CD4-positive, alpha-beta T cell treated with Interleukin-1 beta for 1 hour (primary cell): ENCODE measurements around the gene NUP210.
"Not testable (repeated sequence)": the region's sequence is repeated elsewhere in the genome, so short reads cannot be mapped to it uniquely, and the experiment has no call there.

Experiments used
- DNase-seq, 2 donors: peaks; one replicate each; pipeline ENCODE4 v3.0.0-alpha.2; 2020 to 2022

Gene NUP210

DNA sequence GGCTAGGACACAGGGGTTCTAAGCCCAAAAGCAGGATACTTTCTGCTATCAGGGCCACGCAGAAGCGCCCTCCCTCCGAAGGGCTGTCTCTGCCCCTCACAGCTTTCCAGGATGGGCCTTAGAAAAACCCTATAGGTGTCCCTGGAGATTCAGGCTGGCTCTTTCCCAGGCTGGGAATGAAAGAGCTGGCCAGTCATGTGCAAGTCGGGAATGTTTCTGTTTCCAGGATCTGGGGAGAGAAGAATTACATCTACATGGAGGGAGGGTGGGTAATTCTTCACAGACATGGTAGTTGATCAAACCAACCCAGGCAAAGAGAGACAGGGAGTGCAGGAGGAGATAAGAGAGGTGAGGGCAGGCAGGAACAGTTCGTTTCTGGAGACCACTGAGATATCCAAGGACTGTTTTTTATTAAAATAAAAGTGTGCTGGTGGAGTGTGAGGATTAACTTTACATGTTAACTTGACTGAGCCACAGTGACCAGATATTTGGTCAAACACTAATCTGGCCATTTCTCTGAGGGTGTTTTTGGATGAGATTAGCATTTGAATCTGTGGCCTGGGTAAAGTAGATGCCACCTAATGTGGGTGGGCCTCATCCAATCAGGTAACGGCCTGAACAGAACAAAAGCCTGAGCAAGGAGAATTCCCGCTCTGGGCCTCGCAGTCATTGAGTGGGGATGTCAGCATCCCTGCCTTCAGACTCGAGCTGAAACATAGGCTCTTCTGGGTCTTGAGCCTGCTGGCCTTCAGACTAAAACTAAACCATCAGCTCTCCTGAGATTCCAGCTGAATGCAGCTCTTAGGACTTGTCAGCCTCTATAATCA, 15.3 kb downstream of the NUP210 start:
- DNase-seq: no peak

DNA sequence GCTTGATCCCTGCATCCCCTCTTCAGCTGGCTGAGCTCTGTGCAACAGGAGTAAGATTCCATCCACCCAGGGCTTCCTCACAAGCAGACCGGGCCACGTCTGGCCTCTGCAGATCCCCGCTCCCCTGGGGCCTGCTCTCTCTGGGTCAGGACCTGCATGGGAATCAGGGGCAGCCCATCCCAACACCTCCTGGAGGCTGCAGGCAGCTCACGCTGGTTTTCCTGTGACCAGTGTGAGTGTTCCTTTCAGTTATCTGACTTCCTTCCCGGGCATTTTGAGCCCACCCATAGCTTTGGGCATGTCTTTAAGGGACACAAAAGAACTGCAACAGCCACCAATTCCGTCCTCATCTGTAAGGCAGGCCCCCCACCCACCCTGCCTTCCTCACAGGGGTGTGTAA, 16.3 kb downstream of the NUP210 start:
- DNase-seq: no peak

DNA sequence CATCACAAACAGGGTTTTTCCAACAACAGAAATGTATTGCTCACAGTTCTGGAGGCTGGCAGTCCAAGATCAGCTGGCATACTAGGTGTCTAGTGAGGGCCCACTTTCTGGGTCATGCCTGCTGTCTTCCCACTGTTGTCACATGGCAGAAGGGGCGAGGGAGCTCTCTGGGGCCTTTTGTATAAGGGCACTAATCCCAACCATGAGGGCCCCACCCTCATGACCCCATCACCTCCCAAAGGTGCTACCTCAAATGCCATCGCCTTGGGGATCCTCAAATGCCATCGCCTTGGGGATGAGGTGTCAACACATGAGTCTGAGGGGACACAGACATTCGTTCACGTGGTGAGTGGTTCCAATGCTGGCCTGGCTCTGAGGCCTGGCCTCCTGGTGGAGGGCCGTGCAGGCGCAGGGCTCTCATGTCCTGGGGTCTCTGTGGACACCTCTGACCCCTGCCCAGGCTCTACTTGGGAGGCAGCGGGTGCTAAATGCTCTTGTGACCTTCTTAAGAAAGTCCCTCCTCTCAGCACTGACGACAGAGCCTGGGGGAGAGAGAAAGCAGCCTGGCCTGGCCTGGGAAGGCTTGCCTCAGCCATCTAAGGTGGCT, 16.8 kb downstream of the NUP210 start:
- no peak for DNase-seq

- DNase-seq: no peak
These were observed 19.0 kb downstream of the NUP210 start for GRCh38 chr3:13401149-13401548.

GRCh38 chr3:13400114-13400673, 19.9 kb downstream of the NUP210 start:
- no peak for DNase-seq

DNA sequence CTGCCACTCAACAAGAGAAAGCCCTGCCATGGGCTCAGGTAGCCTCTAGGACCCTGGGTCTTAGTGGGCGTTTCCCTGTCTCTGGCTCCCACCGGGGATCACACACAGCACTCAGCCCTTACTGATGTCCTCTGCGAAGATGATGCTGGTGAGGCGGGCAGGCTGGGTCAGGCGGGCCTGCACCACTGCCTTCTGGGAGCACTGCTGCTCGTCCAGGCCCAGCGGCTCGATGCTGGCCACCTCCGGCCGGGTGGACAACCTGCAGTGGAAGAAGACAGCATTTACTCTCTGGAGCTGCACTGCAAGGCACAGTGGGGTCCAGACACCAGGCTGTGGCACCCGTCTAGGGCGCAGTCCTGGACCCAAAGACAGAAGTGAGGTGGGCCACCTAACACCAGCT, 20.5 kb downstream of the NUP210 start:
- DNase-seq: no peak

GRCh38 chr3:13397316-13397715, 22.8 kb downstream of the NUP210 start:
- DNase-seq: no peak

DNA sequence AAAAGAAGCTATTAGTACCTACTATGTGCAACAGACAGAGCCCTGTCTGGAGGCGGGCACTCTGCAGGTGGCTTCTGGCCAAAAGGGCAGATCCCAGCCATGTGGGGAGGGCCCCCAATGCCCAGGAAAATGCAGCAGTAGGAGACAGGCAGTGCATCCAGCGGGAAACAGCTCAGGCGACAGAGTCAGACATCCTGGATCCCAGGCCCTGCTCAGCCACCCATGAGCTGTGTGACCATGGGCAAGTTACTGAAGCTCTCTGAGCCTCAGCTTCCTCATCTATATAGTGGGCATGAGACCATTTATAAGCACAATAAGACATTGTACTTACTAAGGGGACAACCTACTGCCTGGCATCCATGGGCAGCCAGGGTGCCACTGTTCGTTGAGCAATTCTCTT, 25.8 kb downstream of the NUP210 start:
- DNase-seq: no peak

DNA sequence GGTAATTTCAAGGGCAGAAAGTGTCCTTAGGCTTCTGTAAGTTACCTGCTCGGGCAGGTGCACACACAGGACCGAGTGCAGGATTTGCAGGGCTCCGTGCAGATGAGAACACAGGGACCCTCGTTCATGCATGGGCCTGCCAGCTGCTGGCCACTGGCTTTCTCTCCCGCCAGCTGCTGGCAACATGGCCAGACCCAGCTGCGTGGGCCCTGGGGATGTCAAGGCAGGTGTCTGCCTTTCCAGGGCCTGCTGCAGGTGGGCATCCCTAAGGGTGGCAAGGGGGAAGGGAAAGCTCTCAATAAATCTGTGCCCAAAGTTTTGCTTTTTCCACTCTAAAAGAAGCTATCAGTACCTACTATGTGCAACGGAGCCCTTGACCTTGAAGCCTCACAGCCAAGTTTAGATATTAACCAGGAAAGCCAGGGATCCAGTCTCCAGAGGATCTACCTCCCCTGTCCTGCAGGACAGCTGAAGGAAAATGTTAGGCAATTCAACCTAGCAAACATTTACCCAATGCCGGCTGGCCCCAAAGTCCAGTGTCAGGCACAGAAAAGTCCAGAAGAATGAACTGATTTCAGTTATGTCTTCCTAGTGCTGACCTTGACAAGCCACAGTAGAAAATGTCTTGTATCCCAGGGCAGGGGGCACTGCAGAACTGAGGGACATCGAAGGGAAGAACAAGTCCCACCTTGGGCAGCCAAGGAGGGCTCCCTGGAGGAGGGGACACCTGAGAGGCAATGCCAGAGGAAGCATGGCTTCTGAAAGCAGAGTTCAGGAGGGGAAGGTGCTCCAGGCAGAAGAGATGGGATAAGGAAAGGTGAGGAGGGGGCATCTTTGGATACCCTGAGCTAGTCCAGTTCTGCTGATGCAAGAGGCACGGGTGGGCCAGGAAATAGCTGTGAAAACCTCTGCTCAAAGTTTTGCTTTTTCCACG, 26.4 kb downstream of the NUP210 start:
- no peak for DNase-seq

GRCh38 chr3:13391308-13391707, 28.8 kb downstream of the NUP210 start:
- DNase-seq: peak; percentile 8 to 37

- DNase-seq: no peak
These were observed 30.7 kb downstream of the NUP210 start for GRCh38 chr3:13389378-13389777.

DNA sequence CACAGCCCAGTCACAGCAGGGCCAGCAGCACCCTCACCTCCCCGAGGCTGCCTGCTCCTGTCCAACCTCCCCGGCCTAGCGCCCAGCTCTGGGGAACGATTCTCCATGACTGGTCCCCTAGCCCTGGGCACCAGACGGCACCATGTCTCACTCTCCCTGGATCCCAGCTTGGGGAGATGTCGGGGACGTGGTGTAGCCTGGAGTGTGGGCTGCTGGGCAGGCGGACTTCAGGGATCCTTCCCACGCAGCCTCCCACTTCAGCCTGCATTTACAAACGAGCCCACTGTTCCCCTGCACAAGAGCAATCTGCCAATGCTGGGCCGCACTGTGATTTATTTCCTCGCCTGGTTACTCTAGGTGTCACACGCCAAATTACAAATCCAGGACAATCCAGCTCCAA, 31.3 kb downstream of the NUP210 start:
- no peak for DNase-seq

GRCh38 chr3:13385373-13385965, 34.7 kb downstream of the NUP210 start:
- no peak for DNase-seq

- no peak for DNase-seq
These were observed 39.2 kb downstream of the NUP210 start for GRCh38 chr3:13380971-13381370.

GRCh38 chr3:13379201-13379830, 40.8 kb downstream of the NUP210 start:
- DNase-seq: no peak

- no peak for DNase-seq
These were observed 42.0 kb downstream of the NUP210 start for GRCh38 chr3:13378155-13378554.

DNA sequence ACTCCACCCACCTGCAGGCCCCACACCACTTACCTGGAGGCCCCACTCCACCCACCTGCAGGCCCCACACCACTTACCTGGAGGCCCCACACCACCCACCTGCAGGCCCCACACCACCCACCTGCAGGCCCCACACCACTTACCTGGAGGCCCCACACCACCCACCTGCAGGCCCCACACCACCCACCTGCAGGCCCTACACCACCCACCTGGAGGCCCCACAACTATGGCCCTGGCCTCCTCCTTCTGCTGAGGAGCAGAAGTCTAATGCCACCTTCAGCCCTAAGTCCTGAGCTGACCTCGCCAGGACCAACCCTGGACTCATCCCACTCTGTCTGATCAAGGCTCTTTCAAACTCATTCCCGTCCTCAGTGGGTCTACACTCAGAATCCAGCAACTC, 42.4 kb downstream of the NUP210 start:
- not testable (repeated sequence) for DNase-seq

- DNase-seq: no peak
These were observed 43.1 kb downstream of the NUP210 start for GRCh38 chr3:13377021-13377420.

DNA sequence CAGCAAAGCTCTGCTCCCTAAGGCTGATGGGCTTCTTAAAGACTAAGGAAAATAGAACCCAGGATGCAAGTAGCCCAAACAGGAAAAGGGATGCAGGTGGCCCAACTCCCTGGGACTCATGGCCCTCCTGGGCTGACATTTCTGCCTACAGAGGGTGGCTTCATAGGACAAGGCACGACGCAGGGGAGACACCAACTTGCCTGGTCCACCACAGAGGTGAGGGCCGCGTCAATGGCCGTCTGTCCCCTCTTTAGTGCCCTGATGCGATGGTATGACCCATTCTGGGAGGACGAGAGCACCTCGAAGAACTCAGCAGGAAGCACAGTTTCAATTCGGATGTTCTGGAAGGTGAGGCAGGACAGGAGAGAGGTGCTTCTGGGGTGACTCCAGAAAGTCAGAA, 44.0 kb downstream of the NUP210 start:
- no peak for DNase-seq

DNA sequence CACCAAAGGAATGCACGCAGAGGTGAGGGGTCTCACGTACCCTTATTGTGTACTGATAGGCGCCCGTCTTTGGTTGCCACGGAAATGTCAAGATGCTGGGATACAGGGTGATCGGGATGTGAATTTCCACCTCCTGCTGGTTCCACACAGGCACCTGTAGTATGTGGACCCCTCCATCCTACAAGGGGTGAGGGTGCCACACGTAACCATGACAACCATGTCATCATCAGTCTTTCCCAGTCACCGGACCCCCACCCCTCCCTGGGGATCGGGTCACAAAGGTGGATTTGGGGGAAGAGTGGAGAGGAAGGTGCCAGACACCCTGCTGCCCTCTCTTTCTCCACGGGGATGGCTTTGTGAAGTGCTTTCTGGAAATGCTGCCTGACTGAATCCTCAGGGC, 44.7 kb downstream of the NUP210 start:
- DNase-seq: no peak

GRCh38 chr3:13373975-13374586, 46.0 kb downstream of the NUP210 start:
- no peak for DNase-seq

GRCh38 chr3:13372656-13373055, 47.5 kb downstream of the NUP210 start:
- DNase-seq: no peak
